Stomach (tissue), 8 donors: ENCODE measurements around the gene DENND4C. TPM values are rescaled to one million over a fixed set of nuclear protein-coding genes. Genes with fewer than 3 reads are reported as not detected.

Experiments used
- polyA plus RNA-seq, 3 donors: library from polyadenylated mRNA; stranded (reverse); fragments of 200-250 nt; gene quantifications; one replicate each; pipeline ENCODE4 v1.2.3, GENCODE V29; 2013
- total RNA-seq, 5 donors: library from RNA; depleted of rRNA; stranded (reverse); fragments of >200 nt; gene quantifications; one replicate each; pipeline versions ENCODE4 v1.1.0 to v1.2.3, GENCODE V29; 2014 to 2016
- donor health status: healthy with polysubstance abuse.
- donor health status: Bipolar disorder and iron deficiency.
- donor health status: healthy.

DENND4C gene
- total and polyA plus RNA-seq, 8 donors, result 6.3 to 226 (median 47.6) TPM

Other genes with a start within 250 kb of the DENND4C start
- gene SAXO1, start 197.5 kb upstream of the DENND4C start, total RNA-seq, result 1 to 10 TPM in 1 of 5 donors, under 1 TPM in 1, not detected in 3; 0.18 to 4.7 TPM
- under 1 TPM in 2 of 3 donors, not detected in 1; 0.03 to 0.06 TPM for gene SAXO1, start 197.5 kb upstream of the DENND4C start, polyA plus RNA-seq
- gene RRAGA, start 181.3 kb upstream of the DENND4C start, total RNA-seq, result 10 to 100 TPM; 13.9 to 67.4 (median 33.5) TPM
- gene RRAGA, start 181.3 kb upstream of the DENND4C start, polyA plus RNA-seq, result 10 to 100 TPM; 53.6 to 65.7 (median 55.2) TPM
- 10 to 100 TPM in 3 of 5 donors, 1 to 10 TPM in 2; 1.7 to 32.1 (median 22.3) TPM for gene HAUS6, start 127.8 kb upstream of the DENND4C start, total RNA-seq
- gene HAUS6, start 127.8 kb upstream of the DENND4C start, polyA plus RNA-seq, result 1 to 10 TPM; 2.3 to 3.3 (median 3.1) TPM
- 100 to 1,000 TPM in 2 of 5 donors, 10 to 100 TPM in 3; 20.5 to 208 (median 37.7) TPM for gene PLIN2, start 103.2 kb upstream of the DENND4C start, total RNA-seq
- 10 to 100 TPM; 22.8 to 81.0 (median 55.8) TPM for gene PLIN2, start 103.2 kb upstream of the DENND4C start, polyA plus RNA-seq
- gene RPS6, start 149.5 kb downstream of the DENND4C start, total RNA-seq, result 1,000 to 10,000 TPM in 4 of 5 donors, 100 to 1,000 TPM in 1; 925 to 2,164 (median 1,405) TPM
- 1,000 to 10,000 TPM; 3,881 to 4,884 (median 4,624) TPM for gene RPS6, start 149.5 kb downstream of the DENND4C start, polyA plus RNA-seq
- 10 to 100 TPM in 4 of 5 donors, not detected in 1; 20.5 to 54.3 (median 37.8) TPM for gene ACER2, start 178.3 kb downstream of the DENND4C start, total RNA-seq
- gene ACER2, start 178.3 kb downstream of the DENND4C start, polyA plus RNA-seq, result 1 to 10 TPM in 2 of 3 donors, under 1 TPM in 1; 0.23 to 7.8 (median 4.5) TPM